Liver (tissue), 9 donors: Measurements from ENCODE around the gene CELF2. TPM values are rescaled to one million over a fixed set of nuclear protein-coding genes. Genes with fewer than 3 reads are reported as not detected.

Experiments
- DNase-seq: peaks from one replicate; pipeline ENCODE4 v3.0.0-alpha.2; 2017; ENCODE audit warnings: low spot score
- H3K27ac ChIP-seq, 2 donors: one replicate each; pipeline ENCODE4 v1.7.0; 2013; ENCODE audit warnings: inconsistent platforms in 2 of 2, low read length in 2 of 2, control low read depth in 1 of 2, low read depth in 1 of 2, mild to moderate bottlenecking in 1 of 2
- H3K27me3 ChIP-seq, 4 donors: one replicate each; pipeline versions ENCODE4 v1.6.1 to v1.7.0; 2013; ENCODE audit warnings: low read length in 3 of 4, inconsistent platforms in 1 of 4, mild to moderate bottlenecking in 1 of 4, moderate library complexity in 1 of 4; ENCODE audit not compliant: control insufficient read depth in 4 of 4, insufficient read depth in 4 of 4
- H3K36me3 ChIP-seq, 4 donors: one replicate each; pipeline versions ENCODE4 v1.6.1 to v1.7.0; 2013; ENCODE audit warnings: low read length in 3 of 4, mild to moderate bottlenecking in 3 of 4, low read depth in 1 of 4, moderate library complexity in 1 of 4; ENCODE audit not compliant: control insufficient read depth in 4 of 4, insufficient read depth in 3 of 4
- H3K4me1 ChIP-seq, 4 donors: one replicate each; pipeline versions ENCODE4 v1.6.1 to v1.7.0; 2013; ENCODE audit warnings: low read length in 3 of 4, mild to moderate bottlenecking in 3 of 4, moderate library complexity in 1 of 4; ENCODE audit not compliant: control insufficient read depth in 4 of 4, insufficient read depth in 4 of 4
- H3K4me3 ChIP-seq, 3 donors: one replicate each; pipeline versions ENCODE4 v1.6.1 to v1.7.0; 2013; ENCODE audit warnings: low read length in 3 of 3, control low read depth in 1 of 3, low read depth in 1 of 3, mild to moderate bottlenecking in 1 of 3
- H3K9ac ChIP-seq, 2 donors: one replicate each; pipeline ENCODE4 v1.7.0; 2013; ENCODE audit warnings: low read length in 2 of 2, mild to moderate bottlenecking in 2 of 2, moderate library complexity in 2 of 2, control low read depth in 1 of 2, low read depth in 1 of 2
- H3K9me3 ChIP-seq, 4 donors: one replicate each; pipeline versions ENCODE4 v1.6.1 to v1.7.0; 2013; ENCODE audit warnings: low read length in 3 of 4; ENCODE audit not compliant: control insufficient read depth in 4 of 4
- ATF3 ChIP-seq: IDR thresholded peaks from 2 replicates; pipeline ENCODE4 v1.6.1; 2016; ENCODE audit warnings: antibody characterized with exemption
- CTCF ChIP-seq: fragments of 150-350 bp; IDR thresholded peaks from 2 replicates; pipeline ENCODE4 v1.5.1; 2017; ENCODE audit warnings: improper control_type of control experiment, low read depth, low read length; ENCODE audit not compliant: missing input control
- EGR1 ChIP-seq, 2 donors: IDR thresholded peaks; 2 replicates each; pipeline ENCODE4 v1.6.1; 2016 to 2018; ENCODE audit warnings: antibody characterized with exemption in 2 of 2, low read depth in 2 of 2
- FOXA1 ChIP-seq: IDR thresholded peaks from 2 replicates; pipeline ENCODE4 v1.6.1; 2016; ENCODE audit warnings: antibody characterized with exemption
- FOXA2 ChIP-seq: IDR thresholded peaks from 2 replicates; pipeline ENCODE4 v1.6.1; 2016; ENCODE audit warnings: antibody characterized with exemption
- GABPA ChIP-seq, 2 donors: IDR thresholded peaks in 1 of 2; conservative IDR thresholded peaks in 1 of 2; 2 replicates each; pipeline ENCODE4 v1.6.1; 2016; ENCODE audit warnings: antibody characterized with exemption in 2 of 2, mild to moderate bottlenecking in 1 of 2, moderate library complexity in 1 of 2
- HNF4A ChIP-seq, 2 donors: conservative IDR thresholded peaks; 2 replicates each; pipeline ENCODE4 v1.6.1; 2016; ENCODE audit warnings: antibody characterized with exemption in 2 of 2, mild to moderate bottlenecking in 2 of 2
- HNF4G ChIP-seq: IDR thresholded peaks from 2 replicates; pipeline ENCODE4 v1.6.1; 2016; ENCODE audit warnings: antibody characterized with exemption
- JUND ChIP-seq, 2 donors: IDR thresholded peaks; 2 replicates each; pipeline ENCODE4 v1.6.1; 2016; ENCODE audit warnings: antibody characterized with exemption in 2 of 2
- NR2F2 ChIP-seq: IDR thresholded peaks from 2 replicates; pipeline ENCODE4 v1.6.1; 2016; ENCODE audit warnings: antibody characterized with exemption
- RAD21 ChIP-seq, 2 donors: IDR thresholded peaks; 2 replicates each; pipeline ENCODE4 v1.6.1; 2016; ENCODE audit warnings: antibody characterized with exemption in 2 of 2, mild to moderate bottlenecking in 2 of 2
- REST ChIP-seq: IDR thresholded peaks from 2 replicates; pipeline ENCODE4 v1.6.1; 2016; ENCODE audit warnings: antibody characterized with exemption, mild to moderate bottlenecking
- RXRA ChIP-seq, 2 donors: IDR thresholded peaks; 2 replicates each; pipeline ENCODE4 v1.6.1; 2017 to 2018; ENCODE audit warnings: antibody characterized with exemption in 2 of 2, mild to moderate bottlenecking in 1 of 2
- SP1 ChIP-seq: IDR thresholded peaks from 2 replicates; pipeline ENCODE4 v1.6.1; 2018; ENCODE audit warnings: antibody characterized with exemption, mild to moderate bottlenecking
- TAF1 ChIP-seq: conservative IDR thresholded peaks from 2 replicates; pipeline ENCODE4 v1.6.1; 2016; ENCODE audit warnings: antibody characterized with exemption, mild to moderate bottlenecking
- YY1 ChIP-seq: IDR thresholded peaks from 2 replicates; pipeline ENCODE4 v1.6.1; 2016; ENCODE audit warnings: antibody characterized with exemption, mild to moderate bottlenecking
- ZBTB33 ChIP-seq: IDR thresholded peaks from 2 replicates; pipeline ENCODE4 v1.6.1; 2016; ENCODE audit warnings: antibody characterized with exemption
- WGBS: extraction: QIAGEN DNeasy Blood & Tissue Kit; methylation state at CpG from one replicate; pipeline ENCODE4 v1.1.7; 2013; 5-methylcytosine and 5-hydroxymethylcytosine counted together
- polyA plus RNA-seq, 2 donors: library from polyadenylated mRNA; stranded (reverse) in 1 of 2; unstranded in 1 of 2; fragments of 200-250 nt in 1 of 2; fragments of >200 nt in 1 of 2; fragmentation: Nextera tagmentation in 1 of 2; extraction: Ambion mirVana in 1 of 2; gene quantifications; one replicate each; pipeline versions ENCODE4 v1.2.1 to v1.2.3, GENCODE V29; 2013 to 2015
- total RNA-seq, 2 donors: library from RNA; depleted of rRNA; stranded (reverse); fragments of >200 nt; gene quantifications; one replicate each; pipeline ENCODE4 v1.2.3, GENCODE V29; 2014
- TF ChIP-seq, protein P1 (sequence below): IDR thresholded peaks from 2 replicates; pipeline ENCODE4 v1.6.1; 2016; ENCODE audit warnings: antibody characterized with exemption
- donor health status: healthy.
- donor health status: healthy.
- donor health status: healthy.
- donor health status: healthy.
- donor health status: healthy.

The CELF2 gene
- total and polyA plus RNA-seq, 4 donors, result 1.4 to 8.5 (median 5.6) TPM

DNA sequence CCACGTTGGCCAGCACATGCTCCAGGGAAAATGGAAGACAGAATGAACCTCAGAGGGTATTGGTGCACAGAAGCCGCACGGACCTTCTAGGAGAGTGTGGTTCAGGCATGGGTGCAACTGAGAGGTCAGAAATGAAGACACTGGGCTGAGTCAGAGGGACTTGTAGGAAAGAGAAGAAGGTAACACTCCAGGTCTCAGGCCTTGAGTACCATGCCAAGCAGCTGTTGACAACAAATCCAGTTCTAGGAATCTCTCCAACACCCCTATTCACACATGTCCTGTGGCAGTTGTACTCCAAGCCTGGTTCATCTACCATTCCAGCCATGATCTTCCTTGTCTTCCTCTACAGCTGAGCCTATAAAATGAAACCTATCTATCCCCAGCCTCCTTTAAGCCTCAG is 342.2 kb downstream of the CELF2 start:
- no peaks in the 10 kb centered on the region for H3K4me1 ChIP-seq
- no peak overlapping the region for H3K27ac ChIP-seq
- WGBS, result 90% methylated on average over 3 of the region's 3 CpGs
- H3K9me3 ChIP-seq, result peaks cover 0 to 7% (median 2%) of the 10 kb centered on the region in 4 donors
- H3K27me3 ChIP-seq, result no peaks in the 10 kb centered on the region
- H3K36me3 ChIP-seq, result no peaks in the 10 kb centered on the region
- H3K4me3 ChIP-seq, result no peak overlapping the region
- TF ChIP-seq NR2F2 (no peak), FOXA2 (no peak), HNF4A (conservative IDR thresholded peaks at IDR 0.05) (no peak), ZBTB33 (no peak), YY1 (no peak), SP1 (no peak), TAF1 (no peak), ATF3 (no peak), RAD21 (IDR thresholded peaks at IDR 0.05) (no peak), CTCF (no peak), GABPA (IDR thresholded peaks at IDR 0.05 in 1 of 2, conservative IDR thresholded peaks at IDR 0.05 in 1 of 2) (no peak), FOXA1 (no peak), RXRA (IDR thresholded peaks at IDR 0.05) (no peak), EGR1 (IDR thresholded peaks at IDR 0.05; ENCODE audit: low read depth in 2 of 2) (no peak), JUND (IDR thresholded peaks at IDR 0.05) (no peak), HNF4G (no peak), REST (no peak)
- TF ChIP-seq, protein P1, sequence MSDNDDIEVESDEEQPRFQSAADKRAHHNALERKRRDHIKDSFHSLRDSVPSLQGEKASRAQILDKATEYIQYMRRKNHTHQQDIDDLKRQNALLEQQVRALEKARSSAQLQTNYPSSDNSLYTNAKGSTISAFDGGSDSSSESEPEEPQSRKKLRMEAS, result no peak
- no peak for DNase-seq
- no peak overlapping the region for H3K9ac ChIP-seq

DNA sequence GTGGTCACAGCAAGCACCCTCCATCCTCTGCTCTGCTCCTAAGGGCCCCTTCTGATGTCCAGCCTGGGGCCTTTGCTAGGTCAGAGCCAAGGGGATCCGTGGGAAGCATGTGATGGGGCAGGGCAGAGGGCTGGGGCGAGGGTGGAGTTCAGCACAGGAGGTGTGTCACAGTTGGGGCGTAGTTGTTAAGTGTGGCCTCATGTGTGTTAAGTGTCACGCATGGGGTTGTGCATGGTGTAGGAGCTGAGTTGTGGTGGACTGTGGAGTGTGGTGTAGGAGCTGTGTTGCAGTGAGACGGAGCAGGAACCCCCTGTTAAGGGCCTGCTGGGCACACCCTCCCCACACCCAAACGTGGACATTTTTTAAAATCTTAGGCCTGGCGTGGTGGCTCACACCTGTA is 345.8 kb downstream of the CELF2 start:
- H3K4me1 ChIP-seq, result no peaks in the 10 kb centered on the region
- H3K27me3 ChIP-seq, result no peaks in the 10 kb centered on the region
- DNase-seq, result no peak
- WGBS, result 89% methylated on average over 7 of the region's 7 CpGs
- no peak overlapping the region for H3K27ac ChIP-seq
- TF ChIP-seq SP1, result no peak
- no peak for TF ChIP-seq FOXA2
- no peak for TF ChIP-seq NR2F2
- no peak for TF ChIP-seq RAD21 (IDR thresholded peaks at IDR 0.05)
- no peak for TF ChIP-seq HNF4A (conservative IDR thresholded peaks at IDR 0.05)
- no peak for TF ChIP-seq JUND (IDR thresholded peaks at IDR 0.05)
- no peak for TF ChIP-seq HNF4G
- TF ChIP-seq, protein P1, result no peak
- TF ChIP-seq ZBTB33, result no peak
- TF ChIP-seq YY1, result no peak
- TF ChIP-seq RXRA (IDR thresholded peaks at IDR 0.05), result no peak
- TF ChIP-seq GABPA (IDR thresholded peaks at IDR 0.05 in 1 of 2, conservative IDR thresholded peaks at IDR 0.05 in 1 of 2), result no peak
- TF ChIP-seq REST, result no peak
- no peaks in the 10 kb centered on the region for H3K36me3 ChIP-seq
- peaks cover 0 to 7% (median 2%) of the 10 kb centered on the region in 4 donors for H3K9me3 ChIP-seq
- no peak overlapping the region for H3K4me3 ChIP-seq
- no peak overlapping the region for H3K9ac ChIP-seq
